Endometrium (tissue), 2 donors: Measurements from ENCODE around the gene TMEM60.

Experiments
- FAIRE-seq: peaks from 2 replicates; lab custom pipeline; 2012; peaks lifted over from hg19 to GRCh38; lab: Jason Lieb, UNC
- donor health status: control.
- donor health status: control.

Gene TMEM60

DNA sequence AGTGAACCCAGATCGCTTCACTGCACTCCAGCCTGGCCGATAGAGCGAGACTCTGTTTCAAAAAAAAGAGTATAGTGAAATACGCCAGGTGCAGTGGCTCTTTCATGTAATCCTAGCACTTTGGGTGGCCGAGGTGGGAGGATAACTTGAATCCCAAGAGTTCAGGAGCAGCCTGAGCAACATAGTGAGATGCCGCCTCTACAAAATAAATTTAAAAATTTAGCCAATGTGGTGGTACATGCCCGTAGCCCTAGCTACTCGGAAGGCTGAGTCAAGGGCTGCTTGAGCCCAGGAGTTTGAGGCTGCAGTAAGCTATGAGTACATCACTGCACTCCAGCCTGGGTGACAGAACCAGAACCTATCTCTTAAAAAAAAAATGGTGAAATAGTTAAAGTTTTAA, 27.9 kb downstream of the TMEM60 start:
- no peak for FAIRE-seq

DNA sequence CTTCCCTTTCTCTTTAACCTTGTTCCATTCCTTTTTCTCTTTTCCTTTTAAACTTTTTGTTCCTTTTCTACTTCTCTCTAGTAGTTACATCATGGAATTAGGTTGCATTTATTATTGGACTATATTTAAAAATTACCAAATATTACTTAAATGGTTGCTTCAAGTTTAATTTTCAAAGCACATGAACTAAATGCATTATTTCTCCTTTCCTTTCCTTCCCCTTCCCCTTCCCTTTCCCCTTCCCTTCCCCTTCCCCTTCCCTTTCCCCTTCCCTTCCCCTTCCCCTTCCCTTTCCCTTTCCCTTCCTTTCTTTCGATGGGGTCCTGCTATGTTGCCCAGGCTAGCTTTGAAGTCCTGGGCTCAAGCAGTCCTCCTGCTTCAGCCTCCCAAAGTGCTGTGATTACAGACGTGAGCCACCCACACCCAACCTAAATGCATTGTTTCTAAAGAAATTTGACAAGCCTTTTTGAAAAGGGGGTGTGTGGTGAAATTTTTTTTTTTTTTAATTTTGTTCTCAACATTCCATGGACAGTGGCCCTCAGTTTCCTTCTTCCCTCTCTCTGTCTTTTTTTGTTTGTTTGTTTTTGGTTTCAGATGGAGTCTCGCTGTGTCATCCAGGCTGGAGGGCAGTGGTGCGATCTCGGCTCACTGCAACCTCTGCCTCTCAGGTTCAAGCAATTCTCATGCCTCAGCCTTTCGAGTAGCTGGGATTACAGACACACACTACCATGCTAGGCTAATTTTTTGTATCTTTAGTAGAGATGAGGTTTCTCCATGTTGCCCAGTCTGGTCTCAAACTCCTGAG, 31.2 kb downstream of the TMEM60 start:
- no peak for FAIRE-seq

DNA sequence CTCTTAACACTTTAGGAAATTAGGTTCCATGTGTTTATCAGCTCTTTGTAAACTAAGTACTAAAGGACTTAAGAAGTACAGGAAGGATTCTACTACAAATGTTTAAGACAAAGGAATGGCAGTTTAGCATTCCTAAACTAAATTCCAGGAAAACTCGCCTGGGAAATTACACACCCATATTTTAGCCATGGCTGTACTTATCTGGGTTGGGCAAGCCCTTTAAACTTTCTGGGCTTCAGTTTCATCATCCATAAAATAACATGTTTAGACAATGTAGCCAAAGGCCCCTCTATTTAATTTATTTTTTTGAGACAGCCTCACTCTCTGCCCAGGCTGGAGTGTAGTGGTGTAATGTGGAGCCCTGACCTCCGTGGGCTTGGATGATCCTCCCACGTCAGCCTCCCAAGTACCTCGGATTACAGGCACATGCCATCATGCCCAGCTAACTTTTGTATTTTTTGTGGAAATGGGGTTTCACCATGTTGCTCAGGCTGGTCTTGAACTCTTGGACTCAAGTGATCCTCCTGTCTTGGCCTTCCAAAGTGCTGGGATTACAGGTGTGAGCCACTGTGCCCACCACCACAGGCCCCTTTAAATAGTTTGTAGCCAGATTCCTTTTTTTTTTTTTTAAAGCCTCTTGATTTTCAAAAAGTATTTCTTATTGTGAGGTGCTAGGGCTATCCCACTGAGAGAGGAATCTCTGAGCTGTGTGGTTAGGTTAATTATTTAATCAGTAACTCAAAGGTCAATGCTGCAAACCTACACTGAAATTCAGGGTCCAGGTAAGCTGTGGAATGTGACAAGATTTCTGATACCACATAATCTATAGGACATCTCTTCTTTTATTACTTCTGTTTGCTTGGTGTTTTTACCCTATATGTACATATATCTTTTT, 32.1 kb downstream of the TMEM60 start:
- no peak for FAIRE-seq

DNA sequence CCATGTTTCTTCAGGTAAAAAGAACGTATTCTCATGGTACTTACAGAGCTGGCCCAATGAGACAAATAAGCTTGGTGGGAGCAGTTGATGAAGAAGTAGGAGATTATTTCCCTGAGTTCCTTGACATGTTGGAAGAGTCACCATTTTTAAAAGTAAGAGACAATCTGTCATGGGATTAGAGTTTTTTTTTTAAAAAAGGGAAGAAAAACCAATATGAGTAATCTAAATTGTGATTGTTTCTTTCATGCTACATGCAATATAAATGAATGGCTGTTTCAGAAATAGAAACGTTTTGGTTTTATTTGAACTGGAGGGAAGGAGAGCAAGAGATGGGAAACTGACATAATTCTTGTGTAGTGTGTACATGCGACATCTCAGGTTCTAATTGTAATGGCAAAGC, 32.8 kb downstream of the TMEM60 start:
- no peak for FAIRE-seq

DNA sequence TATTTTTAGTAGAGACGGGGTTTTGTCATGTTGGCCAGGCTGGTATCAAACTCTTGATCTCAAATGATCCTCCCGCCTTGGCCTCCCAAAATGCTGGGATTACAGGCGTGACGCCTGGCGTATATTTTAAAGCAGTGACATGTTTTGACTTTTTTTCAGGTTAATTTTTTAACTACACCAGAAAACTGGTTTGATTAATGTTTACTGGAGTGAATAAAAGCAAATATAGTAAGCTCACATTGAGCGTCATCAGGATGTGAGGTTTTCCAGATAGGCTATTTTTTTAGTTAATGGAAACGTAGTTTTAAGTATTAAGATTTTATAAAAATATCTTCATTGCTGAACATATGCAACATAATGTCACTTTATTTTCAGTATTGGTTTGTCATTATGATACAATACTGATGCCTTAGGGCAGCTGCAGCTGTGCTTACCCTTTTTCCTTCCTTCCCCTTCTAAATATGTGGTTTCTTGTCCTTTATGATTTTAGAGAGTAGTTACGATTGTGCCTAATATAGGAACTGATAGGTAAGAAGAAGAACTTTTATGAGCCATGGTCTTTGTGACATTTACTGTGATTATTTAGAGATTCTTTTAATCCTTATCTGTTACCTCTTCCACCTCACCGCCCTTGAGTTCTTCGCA, 37.3 kb downstream of the TMEM60 start:
- no peak for FAIRE-seq

DNA sequence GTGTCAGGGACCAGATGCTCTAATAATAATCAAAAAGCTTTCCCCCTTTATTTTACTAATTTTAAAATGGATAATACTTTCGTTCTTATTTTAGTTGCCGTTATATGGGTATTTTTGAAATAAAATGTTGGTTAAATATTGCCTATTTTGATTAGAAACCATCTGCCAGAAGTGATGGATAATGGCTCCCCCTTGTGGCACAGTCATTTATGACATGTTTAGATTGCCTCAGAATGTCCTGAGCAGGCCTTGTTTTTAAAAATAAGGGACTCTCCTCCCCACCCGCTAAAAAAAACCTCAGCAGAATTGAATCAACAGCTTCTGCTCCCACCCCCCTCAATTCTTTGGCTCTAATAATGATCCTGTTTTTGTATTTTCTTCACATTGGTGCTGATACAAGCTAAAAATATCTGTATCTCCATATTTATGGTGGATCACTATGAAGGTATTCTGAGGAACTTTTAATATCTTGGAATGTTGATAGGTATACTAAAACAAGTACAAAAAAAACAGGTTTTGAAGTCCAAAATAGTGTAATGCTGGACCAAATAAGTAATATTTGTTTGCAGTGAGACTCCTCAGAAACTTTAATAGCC, 38.8 kb downstream of the TMEM60 start:
- FAIRE-seq, result peak; percentile 84

DNA sequence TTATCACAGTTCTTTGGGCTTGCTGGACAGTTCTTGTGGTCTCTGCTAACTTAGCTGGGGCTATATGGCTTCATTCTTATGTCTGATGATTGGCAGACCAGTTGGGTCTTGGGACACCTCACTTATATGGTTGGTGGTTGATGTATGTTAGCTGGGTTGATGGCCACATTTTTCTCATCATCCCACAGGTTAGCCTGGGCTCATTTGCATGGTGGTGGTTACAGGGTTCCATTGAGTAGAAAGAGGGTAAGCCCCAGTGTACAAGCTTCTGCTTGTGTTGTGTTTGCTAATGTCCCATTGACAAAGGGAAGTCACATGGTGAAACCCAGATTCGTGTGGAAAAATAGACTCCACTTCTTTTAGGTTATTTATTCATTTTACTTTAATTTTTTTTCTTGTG, 40.6 kb downstream of the TMEM60 start:
- no peak for FAIRE-seq

DNA sequence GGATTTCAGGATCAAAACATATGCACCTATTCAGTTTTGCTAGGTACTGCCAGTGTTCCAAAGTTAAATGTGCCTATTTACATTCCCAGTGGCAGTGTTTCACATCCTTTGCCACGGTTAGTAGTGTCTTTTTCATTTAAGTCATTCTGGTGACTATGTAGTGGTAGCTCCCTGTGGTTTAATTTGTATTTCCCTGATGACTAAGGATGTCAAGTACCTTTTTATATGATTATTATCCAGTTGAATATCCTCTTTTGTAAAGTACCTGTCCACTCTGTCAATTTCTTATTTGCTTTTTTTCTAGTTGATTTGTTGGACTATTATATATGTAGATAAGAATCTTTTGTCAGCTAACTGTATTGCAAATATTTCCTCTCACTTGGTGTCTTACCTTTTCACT, 45.1 kb downstream of the TMEM60 start:
- FAIRE-seq, result no peak

DNA sequence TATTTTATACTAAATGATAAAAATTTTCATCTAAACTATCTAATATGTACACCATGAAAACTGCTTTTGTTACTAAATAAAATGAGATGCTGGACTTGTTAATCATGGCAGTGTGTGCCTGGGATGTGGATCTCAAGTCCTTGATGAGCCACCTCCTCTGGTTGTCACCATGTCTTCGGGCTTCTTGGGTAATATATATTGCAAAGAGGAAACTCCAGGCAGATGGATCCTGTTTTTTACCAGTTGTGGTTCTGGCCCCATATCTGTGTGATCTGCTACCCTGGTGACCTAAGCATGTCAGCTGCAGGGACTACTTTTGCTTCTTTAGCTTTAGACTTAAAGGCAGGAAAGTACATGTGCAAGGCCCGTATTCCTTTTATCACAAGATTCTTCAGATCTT, 46.2 kb downstream of the TMEM60 start:
- no peak for FAIRE-seq

DNA sequence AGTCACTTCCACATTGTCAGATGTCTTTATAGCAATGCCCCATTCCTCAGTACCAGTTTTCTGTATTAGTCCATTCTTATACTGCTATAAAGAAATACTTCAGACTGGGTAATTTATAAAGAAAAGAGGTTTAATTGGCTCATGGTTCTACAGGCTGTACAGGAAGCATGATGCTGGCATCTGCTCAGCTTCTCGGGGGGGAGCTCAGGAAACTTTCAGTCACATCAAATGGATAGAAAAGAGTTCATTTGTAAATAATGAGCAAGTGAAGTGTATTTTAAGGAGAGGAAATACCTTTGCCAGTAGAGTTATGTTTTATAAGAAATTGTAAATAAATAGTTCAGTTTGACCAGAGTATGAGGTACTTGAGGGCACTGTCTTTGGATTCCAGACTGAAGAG, 50.5 kb downstream of the TMEM60 start:
- FAIRE-seq, result no peak

DNA sequence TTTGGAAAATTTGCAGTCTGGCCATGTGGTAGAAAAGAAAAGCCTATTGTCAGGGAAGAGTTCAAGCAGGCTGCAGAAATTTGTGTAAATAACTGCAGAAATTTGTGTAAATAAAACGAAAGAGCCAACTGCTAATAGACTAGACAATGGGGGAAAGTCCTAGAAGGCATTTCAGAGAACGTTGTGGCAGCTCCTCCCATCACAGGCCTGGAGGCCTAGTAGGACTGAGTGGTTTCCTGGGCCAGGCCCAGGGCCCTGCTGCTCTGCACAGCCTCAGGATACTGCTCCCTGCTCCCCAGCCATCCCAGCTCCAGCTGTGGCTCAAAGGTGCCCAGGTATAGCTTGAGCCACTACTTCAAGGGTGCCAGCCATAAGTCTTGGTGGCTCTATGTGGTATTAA, 51.1 kb downstream of the TMEM60 start:
- no peak for FAIRE-seq

DNA sequence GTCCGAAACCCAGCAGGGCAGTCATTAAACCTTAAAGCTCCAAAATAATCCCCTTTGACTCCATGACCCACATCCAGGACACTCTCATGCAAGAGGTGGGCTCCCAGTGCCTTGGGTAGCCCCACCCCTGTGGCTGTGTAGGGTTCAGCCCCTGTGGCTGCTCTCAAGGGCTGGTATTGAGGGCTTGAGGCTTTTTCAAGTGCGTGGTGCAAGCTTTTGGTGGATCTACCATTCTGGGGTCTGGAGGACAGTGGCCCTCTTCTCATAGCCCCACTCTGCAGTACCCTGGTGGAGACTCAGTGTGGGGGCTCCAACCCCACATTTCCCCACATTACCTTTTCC, 51.4 kb downstream of the TMEM60 start:
- FAIRE-seq, result no peak

DNA sequence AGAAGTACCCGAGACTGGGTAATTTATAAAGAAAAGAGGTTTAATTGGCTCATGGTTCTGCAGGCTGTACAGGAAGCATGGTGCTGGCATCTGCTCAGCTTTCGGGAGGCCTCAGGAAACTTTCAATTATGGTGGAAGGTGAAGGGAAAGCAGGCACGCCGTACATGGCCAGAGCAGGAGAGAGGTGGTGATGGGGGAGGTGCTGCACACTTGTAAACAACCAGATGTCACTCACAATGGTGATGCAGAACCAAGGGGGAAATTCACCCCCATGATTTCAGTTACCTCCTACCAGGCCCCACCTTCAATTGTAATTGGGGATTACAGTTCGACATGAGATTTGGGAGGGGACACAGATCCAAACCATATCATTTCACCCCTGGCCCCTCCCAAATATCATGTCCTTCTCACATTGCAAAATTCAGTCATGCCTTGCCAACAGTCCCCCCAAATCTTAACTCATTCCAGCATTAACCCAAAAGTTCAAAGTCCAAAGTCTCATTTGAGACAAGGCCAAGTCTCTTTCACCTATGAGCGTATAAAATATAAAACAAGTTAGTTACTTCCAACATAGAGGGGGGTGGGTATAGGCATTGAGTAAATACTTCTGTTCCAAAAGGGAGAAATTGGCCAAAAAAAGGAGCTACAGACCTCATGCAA, 51.9 kb downstream of the TMEM60 start:
- FAIRE-seq, result no peak

DNA sequence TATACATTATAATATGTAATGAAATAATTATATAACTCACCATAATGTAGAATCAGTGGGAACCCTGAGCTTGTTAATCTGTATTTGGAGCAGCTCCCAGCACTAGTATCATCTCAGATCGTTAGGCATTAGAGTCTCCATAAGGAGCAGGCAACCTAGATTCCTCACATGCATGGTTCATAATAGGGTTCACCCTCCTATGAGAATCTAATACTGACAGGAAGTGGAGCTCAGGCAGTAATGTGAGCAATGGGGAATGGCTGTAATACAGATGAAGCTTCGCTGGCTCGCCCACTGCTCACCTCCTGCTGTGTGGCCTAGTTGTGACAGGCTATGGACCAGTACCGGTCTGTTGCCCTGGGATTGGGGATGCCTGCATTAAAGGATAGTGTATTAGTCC, 52.5 kb downstream of the TMEM60 start:
- FAIRE-seq, result no peak
